Measurements from ENCODE around the gene ASB10.

ASB10 gene

DNA sequence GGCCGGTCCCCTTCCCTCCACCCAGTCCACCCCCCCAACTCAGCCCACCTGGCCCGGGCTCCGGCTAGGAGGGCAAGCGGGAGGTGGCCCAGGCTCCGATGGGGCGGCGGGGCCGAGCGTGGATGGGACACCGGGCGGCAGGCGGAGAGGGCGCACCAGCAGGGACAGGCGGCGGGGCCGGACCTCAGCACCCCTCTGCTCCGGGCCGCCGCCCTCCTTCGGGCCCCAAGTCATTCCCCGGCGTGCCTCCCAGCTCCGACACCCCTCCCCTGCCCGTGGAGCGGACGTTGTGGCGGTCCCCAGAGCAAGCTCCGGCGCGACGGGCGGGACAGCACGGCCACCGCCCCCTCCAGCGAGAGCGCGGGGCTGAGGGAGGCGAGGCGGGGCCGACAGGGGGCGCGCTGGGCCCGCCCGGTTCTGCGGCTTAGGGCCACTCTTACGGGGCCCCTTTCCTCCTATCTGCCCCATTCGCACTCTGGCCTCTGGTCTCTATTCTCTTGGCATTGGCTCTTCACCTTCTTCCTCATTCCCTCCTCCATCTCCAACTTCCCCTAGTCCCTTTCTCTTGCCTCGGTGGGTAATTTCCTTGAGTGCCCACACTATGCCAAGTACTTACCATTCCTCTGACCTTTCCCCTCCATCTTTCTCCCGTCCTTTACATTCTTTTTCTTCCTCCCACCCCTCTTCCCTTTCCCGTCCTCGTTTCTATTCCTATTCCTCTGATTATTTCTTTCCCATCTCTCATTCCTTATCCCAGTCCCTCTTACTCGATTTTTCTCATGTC lies 18.9 kb downstream of the ASB10 start:
- H3K9ac ChIP-seq (ENCODE audit: low read length in 5 of 5), result no peak overlapping the region
- peaks cover 21 to 47% (median 28%) of the 10 kb centered on the region in 5 donors for H3K27me3 ChIP-seq (ENCODE audit: control insufficient read depth in 5 of 5, insufficient read depth in 4 of 5, low read length in 5 of 5)
- H3K4me3 ChIP-seq (ENCODE audit: low read depth in 1 of 5, low read length in 5 of 5), result peak overlapping the region in 4 of 5 donors; percentile 39 to 65 (median 56)
- H3K9me3 ChIP-seq (ENCODE audit: control insufficient read depth in 5 of 5, low read length in 5 of 5), result no peaks in the 10 kb centered on the region
- H3K4me1 ChIP-seq (ENCODE audit: control insufficient read depth in 5 of 5, insufficient read depth in 5 of 5, low read length in 5 of 5), result peaks cover 0 to 19% (median 17%) of the 10 kb centered on the region in 5 donors
- H3K27ac ChIP-seq (ENCODE audit: low read depth, low read length), result no peak overlapping the region
- H3K36me3 ChIP-seq (ENCODE audit: control insufficient read depth in 5 of 5, insufficient read depth in 5 of 5, low read length in 5 of 5), result no peaks in the 10 kb centered on the region

- H3K9ac ChIP-seq (ENCODE audit: low read length in 5 of 5), result no peak within 1 kb of the TSS
- no peaks in the 10 kb centered on the region for H3K9me3 ChIP-seq (ENCODE audit: control insufficient read depth in 5 of 5, low read length in 5 of 5)
- H3K4me3 ChIP-seq (ENCODE audit: low read depth in 1 of 5, low read length in 5 of 5), result peak within 1 kb of the TSS in 4 of 5 donors; percentile 39 to 65 (median 56)
- no peaks in the 10 kb centered on the region for H3K36me3 ChIP-seq (ENCODE audit: control insufficient read depth in 5 of 5, insufficient read depth in 5 of 5, low read length in 5 of 5)
- peaks cover 19 to 43% (median 29%) of the 10 kb centered on the region in 5 donors for H3K27me3 ChIP-seq (ENCODE audit: control insufficient read depth in 5 of 5, insufficient read depth in 4 of 5, low read length in 5 of 5)
- H3K27ac ChIP-seq (ENCODE audit: low read depth, low read length), result no peak within 1 kb of the TSS
- peaks cover 0 to 19% (median 17%) of the 10 kb centered on the region in 5 donors for H3K4me1 ChIP-seq (ENCODE audit: control insufficient read depth in 5 of 5, insufficient read depth in 5 of 5, low read length in 5 of 5)
These were observed 19.7 kb downstream of the ASB10 start, which contains the start of gene GBX1 for GRCh38 chr7:151167197-151167961. Gene GBX1, minus strand, starts transcription at chr7:151167694. Its CDS starts 146 bp downstream, at chr7:151167548.

DNA sequence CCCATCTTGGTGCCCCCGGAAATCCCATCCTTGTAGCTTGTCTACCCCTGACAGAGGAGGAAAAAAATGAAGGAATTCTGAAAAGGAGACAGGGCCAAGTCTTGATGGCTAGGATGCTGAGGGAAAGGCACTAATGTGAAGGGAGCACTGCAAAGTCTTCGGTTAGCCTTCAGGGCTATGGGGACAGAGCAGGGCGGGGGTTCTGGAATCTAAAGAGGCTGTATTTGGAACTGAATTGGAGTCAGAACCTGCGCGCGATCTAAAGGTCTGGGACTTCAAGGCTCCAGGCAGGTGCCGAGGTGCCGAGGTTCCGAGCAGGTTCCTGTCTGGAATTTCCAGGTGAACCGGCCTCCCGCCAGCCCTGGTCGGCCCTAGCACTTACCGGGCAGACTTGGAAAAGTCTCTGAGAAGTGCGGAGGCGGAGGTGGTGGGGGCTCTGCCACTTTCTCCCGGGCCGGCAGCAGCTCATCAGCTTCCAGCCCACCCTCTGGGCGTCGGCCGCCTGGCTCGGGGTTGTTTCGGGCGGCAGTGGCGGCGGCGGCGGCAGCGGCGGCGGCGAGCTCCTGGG lies 20.3 kb downstream of the ASB10 start:
- H3K4me1 ChIP-seq (ENCODE audit: control insufficient read depth in 5 of 5, insufficient read depth in 5 of 5, low read length in 5 of 5), result peaks cover 0 to 19% (median 17%) of the 10 kb centered on the region in 5 donors
- no peaks in the 10 kb centered on the region for H3K9me3 ChIP-seq (ENCODE audit: control insufficient read depth in 5 of 5, low read length in 5 of 5)
- peaks cover 19 to 43% (median 29%) of the 10 kb centered on the region in 5 donors for H3K27me3 ChIP-seq (ENCODE audit: control insufficient read depth in 5 of 5, insufficient read depth in 4 of 5, low read length in 5 of 5)
- no peaks in the 10 kb centered on the region for H3K36me3 ChIP-seq (ENCODE audit: control insufficient read depth in 5 of 5, insufficient read depth in 5 of 5, low read length in 5 of 5)
- no peak overlapping the region for H3K27ac ChIP-seq (ENCODE audit: low read depth, low read length)
- H3K4me3 ChIP-seq (ENCODE audit: low read depth in 1 of 5, low read length in 5 of 5), result peak overlapping the region in 3 of 5 donors; percentile 38 to 65 (median 47)
- H3K9ac ChIP-seq (ENCODE audit: low read length in 5 of 5), result no peak overlapping the region

GRCh38 chr7:151161757-151162156 lies 25.3 kb downstream of the ASB10 start:
- Histone ChIP-seq H3K27me3 (ENCODE audit: control insufficient read depth in 5 of 5, insufficient read depth in 4 of 5, low read length in 5 of 5) (peaks cover 14 to 26% (median 23%) of the 10 kb centered on the region in 5 donors), H3K9ac (ENCODE audit: low read length in 5 of 5) (no peak overlapping the region)

DNA sequence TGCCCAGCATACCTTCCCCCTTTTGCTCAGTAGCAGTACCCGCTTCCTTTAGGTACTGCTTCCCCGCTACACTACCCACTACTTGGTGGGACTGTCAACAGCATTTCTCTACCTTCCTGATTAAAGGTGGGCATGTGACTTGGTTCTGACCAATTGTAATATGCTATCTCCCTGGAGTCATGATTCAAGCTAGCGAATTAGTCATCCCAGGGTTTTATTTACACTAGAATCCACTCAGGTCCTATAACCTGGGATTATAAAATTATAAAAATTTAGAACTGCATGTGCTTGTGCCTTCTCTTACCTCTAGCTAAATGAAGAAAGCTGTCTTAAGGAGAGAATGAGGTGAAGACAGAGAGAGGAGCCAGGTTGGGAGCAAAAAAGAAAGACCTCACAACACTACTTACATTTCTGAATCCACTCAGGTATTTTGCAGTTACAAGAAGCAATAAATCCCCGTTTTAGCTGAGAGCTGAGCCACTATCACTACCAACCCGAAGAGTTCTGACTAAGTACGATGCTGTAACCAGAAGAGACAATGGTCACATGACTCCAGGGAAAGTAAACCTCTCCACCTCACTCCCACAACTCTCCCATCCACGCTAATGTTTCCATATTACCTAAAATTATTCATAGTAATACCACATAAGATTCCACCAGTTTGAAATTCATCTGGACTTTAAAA lies 29.3 kb downstream of the ASB10 start:
- Histone ChIP-seq H3K27ac (ENCODE audit: low read depth, low read length) (no peak overlapping the region), H3K9ac (ENCODE audit: low read length in 5 of 5) (no peak overlapping the region), H3K27me3 (ENCODE audit: control insufficient read depth in 5 of 5, insufficient read depth in 4 of 5, low read length in 5 of 5) (peaks cover 0 to 8% (median 7%) of the 10 kb centered on the region in 5 donors), H3K9me3 (ENCODE audit: control insufficient read depth in 5 of 5, low read length in 5 of 5) (no peaks in the 10 kb centered on the region), H3K36me3 (ENCODE audit: control insufficient read depth in 5 of 5, insufficient read depth in 5 of 5, low read length in 5 of 5) (no peaks in the 10 kb centered on the region), H3K4me1 (ENCODE audit: control insufficient read depth in 5 of 5, insufficient read depth in 5 of 5, low read length in 5 of 5) (no peaks in the 10 kb centered on the region), H3K4me3 (ENCODE audit: low read depth in 1 of 5, low read length in 5 of 5) (no peak overlapping the region)

More at GRCh38 chr7:151161757-151162156, 25.3 kb downstream of the ASB10 start:
- Histone ChIP-seq H3K9me3 (ENCODE audit: control insufficient read depth in 5 of 5, low read length in 5 of 5) (no peaks in the 10 kb centered on the region), H3K27ac (ENCODE audit: low read depth, low read length) (no peak overlapping the region), H3K4me1 (ENCODE audit: control insufficient read depth in 5 of 5, insufficient read depth in 5 of 5, low read length in 5 of 5) (peaks cover 0 to 4% (median 3%) of the 10 kb centered on the region in 5 donors), H3K4me3 (ENCODE audit: low read depth in 1 of 5, low read length in 5 of 5) (no peak overlapping the region), H3K36me3 (ENCODE audit: control insufficient read depth in 5 of 5, insufficient read depth in 5 of 5, low read length in 5 of 5) (no peaks in the 10 kb centered on the region)

DNA sequence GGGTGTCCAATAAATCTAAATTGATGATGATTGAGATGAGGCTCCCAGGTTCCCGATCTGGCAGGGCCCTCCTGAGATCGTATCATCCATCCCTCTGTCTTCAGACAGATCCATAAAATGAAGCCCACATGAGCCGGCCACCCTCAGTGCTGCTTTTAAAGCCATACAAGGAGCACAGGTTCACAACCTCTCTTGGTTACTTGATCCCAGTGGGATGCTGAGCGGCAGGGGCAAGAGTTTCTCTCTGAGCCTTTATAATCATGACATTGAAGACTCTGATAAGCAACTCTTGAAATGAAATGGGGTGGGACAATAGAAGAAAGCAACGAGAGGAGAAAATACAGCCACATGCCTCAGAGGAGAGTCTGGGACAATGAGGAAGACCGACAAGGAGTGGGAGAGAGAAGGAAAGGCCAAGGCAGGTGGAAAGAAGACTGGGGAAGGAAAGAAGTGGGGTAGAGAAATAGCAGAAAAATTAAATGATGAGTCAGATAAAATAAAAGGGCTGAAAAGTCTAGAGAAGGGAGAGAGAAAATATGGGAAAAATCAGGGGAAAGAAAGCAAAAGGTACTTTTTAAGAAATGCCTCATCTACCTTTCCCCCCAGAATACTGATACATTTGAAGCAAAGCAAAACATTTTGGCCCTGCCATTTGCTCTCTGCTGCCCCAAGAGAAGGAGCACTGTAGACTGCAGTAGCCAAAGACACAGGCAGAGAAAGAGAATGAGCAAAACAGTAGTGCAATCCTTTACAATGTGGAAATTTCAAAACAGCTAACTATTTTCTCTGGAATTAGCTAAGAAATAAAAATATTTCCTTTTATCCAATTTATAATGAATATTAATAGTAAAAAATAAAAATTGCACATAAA lies 34.2 kb downstream of the ASB10 start:
- Histone ChIP-seq H3K9ac (ENCODE audit: low read length in 5 of 5) (no peak overlapping the region), H3K27ac (ENCODE audit: low read depth, low read length) (no peak overlapping the region), H3K9me3 (ENCODE audit: control insufficient read depth in 5 of 5, low read length in 5 of 5) (no peaks in the 10 kb centered on the region), H3K4me1 (ENCODE audit: control insufficient read depth in 5 of 5, insufficient read depth in 5 of 5, low read length in 5 of 5) (no peaks in the 10 kb centered on the region), H3K27me3 (ENCODE audit: control insufficient read depth in 5 of 5, insufficient read depth in 4 of 5, low read length in 5 of 5) (peaks cover 8 to 39% (median 15%) of the 10 kb centered on the region in 5 donors), H3K4me3 (ENCODE audit: low read depth in 1 of 5, low read length in 5 of 5) (no peak overlapping the region), H3K36me3 (ENCODE audit: control insufficient read depth in 5 of 5, insufficient read depth in 5 of 5, low read length in 5 of 5) (no peaks in the 10 kb centered on the region)

DNA sequence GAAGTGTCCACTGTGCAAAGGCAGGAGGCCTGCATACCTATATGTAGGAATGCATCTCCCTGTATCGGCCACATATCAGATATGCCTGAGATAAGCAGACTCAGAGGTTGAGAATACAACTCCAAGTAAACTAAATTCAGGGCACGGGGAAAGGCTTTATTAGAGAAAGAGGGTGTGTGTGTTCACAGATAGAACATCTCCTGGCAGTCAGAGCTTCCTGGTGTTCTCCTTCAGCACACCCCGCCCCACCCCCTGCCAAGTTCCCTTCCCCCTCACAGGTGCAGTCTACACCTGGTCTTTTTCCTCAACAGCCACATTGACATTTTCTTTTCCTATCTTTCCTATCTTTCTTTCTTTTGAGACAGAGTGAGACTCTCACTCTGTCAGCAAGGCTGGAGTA lies 36.7 kb downstream of the ASB10 start:
- Histone ChIP-seq H3K27ac (ENCODE audit: low read depth, low read length) (no peak overlapping the region), H3K9me3 (ENCODE audit: control insufficient read depth in 5 of 5, low read length in 5 of 5) (no peaks in the 10 kb centered on the region), H3K9ac (ENCODE audit: low read length in 5 of 5) (no peak overlapping the region), H3K4me3 (ENCODE audit: low read depth in 1 of 5, low read length in 5 of 5) (no peak overlapping the region), H3K36me3 (ENCODE audit: control insufficient read depth in 5 of 5, insufficient read depth in 5 of 5, low read length in 5 of 5) (no peaks in the 10 kb centered on the region), H3K27me3 (ENCODE audit: control insufficient read depth in 5 of 5, insufficient read depth in 4 of 5, low read length in 5 of 5) (peaks cover 4 to 39% (median 15%) of the 10 kb centered on the region in 5 donors), H3K4me1 (ENCODE audit: control insufficient read depth in 5 of 5, insufficient read depth in 5 of 5, low read length in 5 of 5) (no peaks in the 10 kb centered on the region)

- peaks cover 4 to 33% (median 14%) of the 10 kb centered on the region in 5 donors for H3K27me3 ChIP-seq (ENCODE audit: control insufficient read depth in 5 of 5, insufficient read depth in 4 of 5, low read length in 5 of 5)
- no peak overlapping the region for H3K4me3 ChIP-seq (ENCODE audit: low read depth in 1 of 5, low read length in 5 of 5)
- H3K9ac ChIP-seq (ENCODE audit: low read length in 5 of 5), result no peak overlapping the region
- no peak overlapping the region for H3K27ac ChIP-seq (ENCODE audit: low read depth, low read length)
- H3K4me1 ChIP-seq (ENCODE audit: control insufficient read depth in 5 of 5, insufficient read depth in 5 of 5, low read length in 5 of 5), result no peaks in the 10 kb centered on the region
- H3K9me3 ChIP-seq (ENCODE audit: control insufficient read depth in 5 of 5, low read length in 5 of 5), result no peaks in the 10 kb centered on the region
- H3K36me3 ChIP-seq (ENCODE audit: control insufficient read depth in 5 of 5, insufficient read depth in 5 of 5, low read length in 5 of 5), result peaks cover 0 to 15% (median 14%) of the 10 kb centered on the region in 5 donors
These were observed 38.5 kb downstream of the ASB10 start for GRCh38 chr7:151148319-151149259.

Data from subcutaneous abdominal adipose tissue (tissue), 5 donors.